H1 (cell line): Measurements from ENCODE around the gene GARNL3. TPM values are rescaled to one million over a fixed set of nuclear protein-coding genes. Genes with fewer than 3 reads are reported as not detected.

Experiments used
- ATF2 ChIP-seq: IDR thresholded peaks from 2 replicates; pipeline ENCODE4 v1.6.1; 2012; ENCODE audit warnings: low read length, inconsistent platforms
- CBX8 ChIP-seq: fragments of 300-800, 300-1000 bp; sonication (generic); IDR thresholded peaks from 2 replicates; pipeline ENCODE4 v1.7.1; 2016; ENCODE audit warnings: low read depth, low read length, borderline replicate concordance
- CHD1 ChIP-seq: IDR thresholded peaks from 2 replicates; pipeline ENCODE4 v1.6.1; 2012; ENCODE audit warnings: low read depth, low read length, improper control_type of control experiment
- CREB1 ChIP-seq: IDR thresholded peaks from 2 replicates; pipeline ENCODE4 v1.6.1; 2012; ENCODE audit warnings: inconsistent platforms
- KDM4A ChIP-seq: IDR thresholded peaks from one replicate; pipeline ENCODE4 v1.7.1; 2012; ENCODE audit warnings: low read depth, mild to moderate bottlenecking, moderate library complexity, low read length, inconsistent platforms; ENCODE audit not compliant: severe bottlenecking
- POLR2AphosphoS5 ChIP-seq: IDR thresholded peaks from 2 replicates; pipeline ENCODE4 v1.6.1; 2011; ENCODE audit warnings: low read depth, low read length
- RAD21 ChIP-seq, 2 experiments: IDR thresholded peaks in 1 of 2; conservative IDR thresholded peaks in 1 of 2; 2 replicates each; pipeline ENCODE4 v1.6.1; 2011; ENCODE audit warnings: low read depth in 2 of 2, low read length in 2 of 2, improper control_type of control experiment in 1 of 2, inconsistent platforms in 1 of 2, mild to moderate bottlenecking in 1 of 2, moderate library complexity in 1 of 2
- SP2 ChIP-seq: IDR thresholded peaks from 2 replicates; pipeline ENCODE4 v1.6.1; 2012; ENCODE audit warnings: mild to moderate bottlenecking, low read length, inconsistent platforms
- SP4 ChIP-seq: IDR thresholded peaks from 2 replicates; pipeline ENCODE4 v1.6.1; 2012; ENCODE audit warnings: low read length, inconsistent platforms
- SUZ12 ChIP-seq: fragments of 200-600 bp; sonication (generic); IDR thresholded peaks from 2 replicates; pipeline ENCODE4 v1.6.1; 2012; ENCODE audit warnings: mild to moderate bottlenecking, inconsistent platforms, low read length, moderate library complexity, mixed read lengths
- polyA plus RNA-seq, 7 experiments: library from polyadenylated mRNA; depleted of rRNA in 3 of 7; stranded (reverse) in 5 of 7; unstranded in 2 of 7; fragments of >200 nt in 5 of 7; fragments of 200-250 nt in 2 of 7; gene quantifications; 1 replicate in 5 of 7; 2 replicates in 1 of 7; 4 replicates in 1 of 7; pipeline versions ENCODE4 v1.2.1 to v1.2.3, GENCODE V29; 2011 to 2013; ENCODE audit warnings: missing spikeins in 2 of 7, mixed read lengths in 2 of 7
- total RNA-seq: library from RNA; stranded (reverse); fragmentation: NEBNext Ultra II Directional; extraction: Animal tissue kit (Norgen Biotek cat#: 25700); gene quantifications from 2 replicates; pipeline ENCODE4 v1.2.1, GENCODE V29; 2021

The GARNL3 gene
- total and polyA plus RNA-seq, 2 of the 8 experiments (the other 6 are each of a cell fraction or from before 2014, with no cell fraction given), result 6.5 to 18.3 TPM

- TF ChIP-seq SP2 (peak; percentile 55), CREB1 (peak; percentile 94), POLR2AphosphoS5 (peak; percentile 59), SP4 (peak; percentile 88; the same call in 1 of the 2 replicates), ATF2 (no peak), KDM4A (peak; percentile 95), CBX8 (no peak), SUZ12 (no peak), RAD21 (IDR thresholded peaks at IDR 0.05 in 1 of 2, conservative IDR thresholded peaks at IDR 0.05 in 1 of 2; ENCODE audit: low read depth in 2 of 2, low read length in 2 of 2) (no peak), CHD1 (no peak)
Observed at GRCh38 chr9:127244609-127245601, 19.7 kb upstream of the GARNL3 start (continued).
